Heart right ventricle (tissue), 16 donors: ENCODE data around the gene PGRMC2. TPM values are rescaled to one million over a fixed set of nuclear protein-coding genes. Genes with fewer than 3 reads are reported as not detected.

Experiments used
- ATAC-seq, 8 donors: fragments of 200-7000 bp; cut with Tn5 transposase; one replicate each; pipeline ENCODE4 v1.9.1; 2020; ENCODE audit warnings: mild to moderate bottlenecking in 8 of 8, moderate library complexity in 8 of 8, moderate number of reproducible peaks in 1 of 8
- DNase-seq, 2 donors: peaks; one replicate each; pipeline ENCODE4 v3.0.0-alpha.2; 2020
- H3K27ac ChIP-seq, 10 donors: fragments of 200-600 bp; sonication (generic) in 2 of 10; one replicate each; pipeline versions ENCODE4 v1.5.0 to v1.8.0; 2020 to 2022; ENCODE audit warnings: mild to moderate bottlenecking in 3 of 10
- H3K27me3 ChIP-seq, 7 donors: fragments of 200-600 bp; one replicate each; pipeline ENCODE4 v1.8.0; 2021 to 2022; ENCODE audit warnings: mild to moderate bottlenecking in 2 of 7
- H3K36me3 ChIP-seq, 9 donors: fragments of 200-600 bp; sonication (generic) in 1 of 9; one replicate each; pipeline versions ENCODE4 v1.5.0 to v1.8.0; 2020 to 2022; ENCODE audit warnings: mild to moderate bottlenecking in 2 of 9
- H3K4me1 ChIP-seq, 9 donors: fragments of 200-600 bp; sonication (generic) in 1 of 9; one replicate each; pipeline versions ENCODE4 v1.5.0 to v1.8.0; 2020 to 2022; ENCODE audit warnings: mild to moderate bottlenecking in 4 of 9
- H3K4me3 ChIP-seq, 10 donors: fragments of 200-600 bp; sonication (generic) in 2 of 10; one replicate each; pipeline versions ENCODE4 v1.5.0 to v1.8.0; 2020 to 2022; ENCODE audit warnings: mild to moderate bottlenecking in 7 of 10, moderate library complexity in 2 of 10
- H3K9me3 ChIP-seq, 11 donors: fragments of 200-600 bp in 10 of 11; sonication (generic) in 2 of 11; one replicate each; pipeline versions ENCODE4 v1.5.0 to v1.8.0; 2013 to 2022; ENCODE audit warnings: mild to moderate bottlenecking in 2 of 11, control low read depth in 1 of 11, moderate library complexity in 1 of 11
- CTCF ChIP-seq, 9 donors: fragments of 200-600 bp; sonication (generic) in 2 of 9; IDR thresholded peaks; one replicate each; pipeline versions ENCODE4 v1.5.0 to v1.8.0; 2021 to 2022; ENCODE audit warnings: antibody characterized with exemption in 9 of 9, mild to moderate bottlenecking in 5 of 9, moderate library complexity in 1 of 9
- WGBS, 2 donors: extraction: QIAGEN DNeasy Blood & Tissue Kit; methylation state at CpG; one replicate each; pipeline ENCODE4 v1.1.7; 2013; ENCODE audit warnings: inconsistent platforms in 1 of 2; 5-methylcytosine and 5-hydroxymethylcytosine counted together
- intact Hi-C, 10 donors: fragments of 100-400 bp; cut with DNase I; formaldehyde crosslinking; loops; one replicate each; pipeline versions ENCODE4 v1.11.1 to v1.14.2; 2022
- polyA plus RNA-seq, 2 donors: library from polyadenylated mRNA; stranded (reverse); fragments of 200-250 nt; gene quantifications; one replicate each; pipeline ENCODE4 v1.2.3, GENCODE V29; 2013
- total RNA-seq, 10 donors: library from RNA; stranded (reverse); fragmentation: NEBNext Ultra II Directional in 3 of 10; extraction: Animal tissue kit (Norgen Biotek cat#: 25700) in 3 of 10; gene quantifications; one replicate each; pipeline versions ENCODE4 v1.2.1 to v1.2.4, GENCODE V29; 2021 to 2023
- donor health status: Arrhythmogenic right ventricular cardiomyopathy.
- donor health status: ischemic (EF 13 %, LVEDD 7.1; RV severe dilation, severe dysfunction).
- donor health status: healthy with polysubstance abuse.
- donor health status: DM: no; HTN: yes; CAD: no.
- donor health status: DM: no; HTN: no; CAD: no.
- donor health status: ischemic (EF 25% LVEDD 6.9; RV normal size, moderate dysfunction).
- donor health status: ischemic (EF 25% LVEDD 5.7; RV mildly dilated, moderate dysfunction).
- donor health status: healthy.
- donor health status: DM: yes; HTN: yes; CAD: no.
- donor health status: Ischemic cardiomyopathy.
- donor health status: ischemic (EF 35%, LVEDD 5.7; RV mildly dilated, moderate dysfunction).
- donor health status: nonischemic (EF 11% LVEDD 7.7; RV severe dilation, severe dysfunction).
- donor health status: DM: yes; HTN: yes; CAD: no.
- donor health status: PGD.
- donor health status: ischemic (EF 29% LVEDD 5.4; RV normal size, mild dysfunction).
- donor health status: nonischemic (EF 23%, LVEDD 6.1; RV moderate dilation, normal function).

Gene PGRMC2
- total and polyA plus RNA-seq, 12 donors, result 26.0 to 78.9 (median 66.6) TPM

GRCh38 chr4:128244379-128244778 lies 43.2 kb downstream of the PGRMC2 start:
- intact Hi-C loops, result no loop called here
- DNase-seq, result no peak
- WGBS, 2 donors, result 87 to 91% methylated on average over 2 of the region's 2 CpGs

GRCh38 chr4:128242601-128243000 lies 45.0 kb downstream of the PGRMC2 start:
- Histone ChIP-seq H3K27me3 (no peaks in the 10 kb centered on the region), H3K9me3 (no peaks in the 10 kb centered on the region), H3K4me3 (no peak overlapping the region), H3K27ac (no peak overlapping the region), H3K4me1 (no peaks in the 10 kb centered on the region), H3K36me3 (no peaks in the 10 kb centered on the region)
- DNase-seq (no peak), ATAC-seq (no peak)
- TF ChIP-seq CTCF (IDR thresholded peaks at IDR 0.05), result no peak
- intact Hi-C loops, result no loop called here
- 93 to 94% methylated on average over 4 of the region's 4 CpGs for WGBS, 2 donors

More at GRCh38 chr4:128244379-128244778, 43.2 kb downstream of the PGRMC2 start:
- Histone ChIP-seq H3K9me3 (peaks cover 0 to 18% (median 0%) of the 10 kb centered on the region in 11 donors), H3K27ac (no peak overlapping the region), H3K4me3 (no peak overlapping the region), H3K4me1 (no peaks in the 10 kb centered on the region), H3K36me3 (no peaks in the 10 kb centered on the region), H3K27me3 (no peaks in the 10 kb centered on the region)
- no peak for TF ChIP-seq CTCF (IDR thresholded peaks at IDR 0.05)
- ATAC-seq, result no peak

- 90 to 95% methylated on average over 3 of the region's 3 CpGs for WGBS, 2 donors
- Histone ChIP-seq H3K36me3 (no peaks in the 10 kb centered on the region), H3K27ac (no peak overlapping the region), H3K27me3 (no peaks in the 10 kb centered on the region), H3K4me1 (no peaks in the 10 kb centered on the region), H3K4me3 (no peak overlapping the region), H3K9me3 (no peaks in the 10 kb centered on the region)
- no peak for DNase-seq
- intact Hi-C loops, result no loop called here
- TF ChIP-seq CTCF (IDR thresholded peaks at IDR 0.05), result no peak
- no peak for ATAC-seq
Observed at GRCh38 chr4:128241981-128242380, 45.6 kb downstream of the PGRMC2 start.

GRCh38 chr4:128241425-128241913 lies 46.1 kb downstream of the PGRMC2 start:
- H3K27me3 ChIP-seq, result no peaks in the 10 kb centered on the region
- ATAC-seq (peak in 1 of 8 donors; percentile 84), DNase-seq (no peak)
- TF ChIP-seq CTCF (IDR thresholded peaks at IDR 0.05), result no peak
- 61 to 62% methylated on average over 3 of the region's 3 CpGs for WGBS, 2 donors
- H3K9me3 ChIP-seq, result no peaks in the 10 kb centered on the region
- H3K36me3 ChIP-seq, result no peaks in the 10 kb centered on the region
- peak overlapping the region in 1 of 10 donors; percentile 10 for H3K27ac ChIP-seq
- intact Hi-C loops, result no loop called here
- no peak overlapping the region for H3K4me3 ChIP-seq
- H3K4me1 ChIP-seq, result no peaks in the 10 kb centered on the region
